ENCODE data around the gene DPP9.

DNA sequence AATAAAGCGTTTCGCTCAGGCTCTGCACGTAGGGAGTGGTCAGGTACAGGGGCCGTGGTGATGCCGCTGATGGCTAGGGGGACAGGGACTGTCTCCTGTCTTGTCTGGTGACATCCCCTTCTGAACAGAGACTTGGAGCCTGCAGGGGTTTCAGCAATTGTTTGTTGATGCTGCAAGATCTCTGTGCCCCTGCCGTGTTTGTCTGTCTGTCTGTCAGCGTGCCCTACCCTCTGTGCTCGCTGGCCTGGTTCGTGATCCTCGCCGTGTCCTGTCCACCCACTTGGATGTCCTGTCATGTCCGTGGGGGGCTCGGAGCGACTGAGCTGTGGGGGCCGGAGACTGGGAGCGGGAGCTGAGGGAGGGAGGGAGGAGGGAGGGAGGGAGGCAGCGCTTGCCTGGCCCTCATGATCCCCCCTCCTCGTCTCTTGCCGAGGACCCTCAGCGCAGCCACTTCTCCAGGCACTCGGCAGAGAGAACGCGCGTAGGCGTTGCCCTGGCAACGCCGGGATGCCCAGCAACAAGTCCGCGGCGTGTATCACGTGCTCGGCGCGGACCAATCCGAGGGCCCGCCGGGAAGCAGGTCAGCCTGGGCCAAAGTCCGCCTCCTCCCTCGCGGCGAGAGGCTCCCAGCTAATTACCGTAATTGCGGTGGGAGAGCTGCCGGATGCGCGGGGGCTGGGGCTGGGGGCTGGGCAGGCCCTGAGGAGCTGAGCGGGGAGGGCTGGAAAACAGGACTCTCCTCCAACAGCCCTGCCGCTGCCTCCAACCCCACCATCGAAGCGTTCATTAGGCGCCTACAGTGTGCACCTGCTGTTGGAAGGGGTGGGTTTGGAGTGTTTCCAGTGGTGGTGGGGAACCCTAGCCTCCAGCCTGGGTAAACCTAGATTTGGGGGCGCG, 36.0 kb upstream of the DPP9 start:
- TF ChIP-seq EZH2 (IDR thresholded peaks at IDR 0.05) (no peak), POLR2AphosphoS5 (IDR thresholded peaks at IDR 0.05; ENCODE audit: borderline replicate concordance, low read depth, low read length) (no peak)

Measured in SK-N-MC (cell line).